ENCODE data around the gene ARHGEF7.
A peak's percentile ranks its signal among the peaks of the same experiment; 100 is the strongest.

The ARHGEF7 gene

GRCh38 chr13:111201304-111201940, 86.3 kb downstream of the ARHGEF7 start:
- DNase-seq (ENCODE audit: low read depth) = no peak

- DNase-seq (ENCODE audit: low read depth) = no peak
Observed at GRCh38 chr13:111202156-111202621, 87.1 kb downstream of the ARHGEF7 start.

GRCh38 chr13:111202745-111203144, 87.6 kb downstream of the ARHGEF7 start:
- peak; percentile 36 for DNase-seq (ENCODE audit: low read depth)

GRCh38 chr13:111203736-111204389, 88.8 kb downstream of the ARHGEF7 start:
- DNase-seq (ENCODE audit: low read depth) = no peak

GRCh38 chr13:111204438-111205177, 89.5 kb downstream of the ARHGEF7 start:
- no peak for DNase-seq (ENCODE audit: low read depth)

GRCh38 chr13:111206148-111206547, 91.0 kb downstream of the ARHGEF7 start:
- no peak for DNase-seq (ENCODE audit: low read depth)

- DNase-seq (ENCODE audit: low read depth) = no peak
Observed at GRCh38 chr13:111209613-111210012, 94.5 kb downstream of the ARHGEF7 start.

- DNase-seq (ENCODE audit: low read depth) = no peak
Observed at GRCh38 chr13:111210091-111210490, 95.0 kb downstream of the ARHGEF7 start.

- DNase-seq (ENCODE audit: low read depth) = peak; percentile 65
Observed at GRCh38 chr13:111210544-111211469, 95.7 kb downstream of the ARHGEF7 start.

GRCh38 chr13:111211789-111212516, 96.8 kb downstream of the ARHGEF7 start:
- DNase-seq (ENCODE audit: low read depth) = no peak

- no peak for DNase-seq (ENCODE audit: low read depth)
Observed at GRCh38 chr13:111212517-111212873, 97.4 kb downstream of the ARHGEF7 start.

GRCh38 chr13:111213964-111214726, 99.0 kb downstream of the ARHGEF7 start:
- no peak for DNase-seq (ENCODE audit: low read depth)

GRCh38 chr13:111215081-111216047, 100.3 kb downstream of the ARHGEF7 start:
- DNase-seq (ENCODE audit: low read depth) = no peak

GRCh38 chr13:111216166-111216960, 101.3 kb downstream of the ARHGEF7 start:
- no peak for DNase-seq (ENCODE audit: low read depth)

GRCh38 chr13:111217641-111218040, 102.5 kb downstream of the ARHGEF7 start:
- no peak for DNase-seq (ENCODE audit: low read depth)

- peak; percentile 56 for DNase-seq (ENCODE audit: low read depth)
Observed at GRCh38 chr13:111219280-111219679, 104.2 kb downstream of the ARHGEF7 start.

- DNase-seq (ENCODE audit: low read depth) = no peak
Observed at GRCh38 chr13:111219950-111220349, 104.8 kb downstream of the ARHGEF7 start.

- no peak for DNase-seq (ENCODE audit: low read depth)
Observed at GRCh38 chr13:111225166-111225565, 110.1 kb downstream of the ARHGEF7 start.

Measured in GM04503 (cell line).